Adipose tissue (tissue), 3 donors: ENCODE measurements around the gene CFAP54. TPM values are rescaled to one million over a fixed set of nuclear protein-coding genes. Genes with fewer than 3 reads are reported as not detected.
"Not testable (repeated sequence)": the region's sequence is repeated elsewhere in the genome, so short reads cannot be mapped to it uniquely, and the experiment has no call there.

Source experiments
- H3K27ac ChIP-seq: one replicate; pipeline ENCODE4 v1.5.1; 2013; ENCODE audit warnings: low read depth, low read length
- WGBS, 3 donors: extraction: QIAGEN DNeasy Blood & Tissue Kit; methylation state at CpG; one replicate each; pipeline ENCODE4 v1.1.7; 2013; 5-methylcytosine and 5-hydroxymethylcytosine counted together
- polyA plus RNA-seq, 3 donors: library from polyadenylated mRNA; stranded (reverse); fragments of 200-250 nt; gene quantifications; one replicate each; pipeline ENCODE4 v1.2.3, GENCODE V29; 2013
- donor health status: healthy with polysubstance abuse.
- donor health status: Bipolar disorder and iron deficiency.
- donor health status: healthy.

CFAP54 gene
- polyA plus RNA-seq, 3 donors, result 0.09 to 0.79 (median 0.12) TPM

GRCh38 chr12:96677363-96677762 lies 188.0 kb downstream of the CFAP54 start:
- WGBS, 3 donors, result 72 to 86% (median 84%) methylated on average over 1 of the region's 1 CpG
- no peak overlapping the region for H3K27ac ChIP-seq

GRCh38 chr12:96687719-96688118 lies 198.3 kb downstream of the CFAP54 start:
- no peak overlapping the region for H3K27ac ChIP-seq
- 44 to 63% (median 51%) methylated on average over 4 of the region's 4 CpGs for WGBS, 3 donors

GRCh38 chr12:96698521-96698920 lies 209.1 kb downstream of the CFAP54 start:
- 87 to 88% (median 88%) methylated on average over 5 of the region's 5 CpGs for WGBS, 3 donors

GRCh38 chr12:96698965-96699364 lies 209.6 kb downstream of the CFAP54 start:
- no peak overlapping the region for H3K27ac ChIP-seq
- 92 to 95% (median 92%) methylated on average over 8 of the region's 8 CpGs for WGBS, 3 donors

More at GRCh38 chr12:96698521-96698920, 209.1 kb downstream of the CFAP54 start:
- no peak overlapping the region for H3K27ac ChIP-seq

- 68 to 85% (median 84%) methylated on average over 6 of the region's 6 CpGs for WGBS, 3 donors
These were observed 212.5 kb downstream of the CFAP54 start for GRCh38 chr12:96701856-96702255.

GRCh38 chr12:96710127-96710745 lies 220.9 kb downstream of the CFAP54 start:
- WGBS, 3 donors, result 67 to 89% (median 84%) methylated on average over 2 of the region's 2 CpGs
- H3K27ac ChIP-seq, result no peak overlapping the region

More at GRCh38 chr12:96701856-96702255, 212.5 kb downstream of the CFAP54 start:
- H3K27ac ChIP-seq, result no peak overlapping the region

- H3K27ac ChIP-seq, result no peak overlapping the region
These were observed 222.0 kb downstream of the CFAP54 start for GRCh38 chr12:96711364-96711763.

- 77 to 87% (median 83%) methylated on average over 3 of the region's 3 CpGs for WGBS, 3 donors
These were observed 224.8 kb downstream of the CFAP54 start for GRCh38 chr12:96714199-96714598.

GRCh38 chr12:96719660-96720362 lies 230.4 kb downstream of the CFAP54 start:
- 32 to 44% (median 39%) methylated on average over 5 of the region's 5 CpGs for WGBS, 3 donors
- H3K27ac ChIP-seq, result no peak overlapping the region

More at GRCh38 chr12:96714199-96714598, 224.8 kb downstream of the CFAP54 start:
- H3K27ac ChIP-seq, result no peak overlapping the region

GRCh38 chr12:96720363-96720705 lies 231.0 kb downstream of the CFAP54 start:
- no peak overlapping the region for H3K27ac ChIP-seq
- whole genome bisulfite sequencing, 3 donors, result 39 to 66% (median 53%) methylated on average over 9 of the region's 9 CpGs

GRCh38 chr12:96729466-96729865 lies 240.1 kb downstream of the CFAP54 start:
- WGBS, 3 donors, result 90 to 96% (median 92%) methylated on average over 20 to 22 of the region's 23 CpGs
- H3K27ac ChIP-seq, result not testable (repeated sequence)

GRCh38 chr12:96729886-96730285 lies 240.5 kb downstream of the CFAP54 start:
- 70 to 79% (median 72%) methylated on average over 2 of the region's 2 CpGs for WGBS, 3 donors
- no peak overlapping the region for H3K27ac ChIP-seq

- H3K27ac ChIP-seq, result no peak overlapping the region
- WGBS, 3 donors, result 41 to 48% (median 44%) methylated on average over 4 of the region's 4 CpGs
These were observed 254.2 kb downstream of the CFAP54 start for GRCh38 chr12:96743606-96744005.

- WGBS, 3 donors, result 55 to 84% (median 83%) methylated on average over 1 of the region's 1 CpG
- no peak overlapping the region for H3K27ac ChIP-seq
These were observed 260.6 kb downstream of the CFAP54 start for GRCh38 chr12:96749999-96750398.

- H3K27ac ChIP-seq, result no peak overlapping the region
- WGBS, 3 donors, result 52 to 65% (median 61%) methylated on average over 4 of the region's 4 CpGs
These were observed 262.2 kb downstream of the CFAP54 start for GRCh38 chr12:96751626-96752025.

- H3K27ac ChIP-seq, result no peak overlapping the region
- 69 to 95% (median 79%) methylated on average over 2 of the region's 2 CpGs for WGBS, 3 donors
These were observed 262.8 kb downstream of the CFAP54 start for GRCh38 chr12:96752211-96752610.

GRCh38 chr12:96766232-96766631 lies 276.9 kb downstream of the CFAP54 start:
- no peak overlapping the region for H3K27ac ChIP-seq
- 70 to 82% (median 77%) methylated on average over 3 of the region's 3 CpGs for WGBS, 3 donors

GRCh38 chr12:96769400-96769799 lies 280.0 kb downstream of the CFAP54 start:
- WGBS, 3 donors, result 69 to 86% (median 81%) methylated on average over 7 of the region's 7 CpGs
- no peak overlapping the region for H3K27ac ChIP-seq

- WGBS, 3 donors, result 31 to 78% (median 76%) methylated on average over 3 of the region's 3 CpGs
- no peak overlapping the region for H3K27ac ChIP-seq
These were observed 281.1 kb downstream of the CFAP54 start for GRCh38 chr12:96770219-96771102.
